GM21423 (cell line): ENCODE measurements around the gene IRS1.
A peak's percentile ranks its signal among the peaks of the same experiment; 100 is the strongest.
"Not testable (repeated sequence)": the region's sequence is repeated elsewhere in the genome, so short reads cannot be mapped to it uniquely, and the experiment has no call there.

Experiments used
- ATAC-seq: cut with Tn5 transposase; IDR thresholded peaks from one replicate; pipeline ENCODE4 v1.9.1; 2021; ENCODE audit warnings: mild to moderate bottlenecking, moderate library complexity; ENCODE audit not compliant: unreplicated experiment

The IRS1 gene, protein sequence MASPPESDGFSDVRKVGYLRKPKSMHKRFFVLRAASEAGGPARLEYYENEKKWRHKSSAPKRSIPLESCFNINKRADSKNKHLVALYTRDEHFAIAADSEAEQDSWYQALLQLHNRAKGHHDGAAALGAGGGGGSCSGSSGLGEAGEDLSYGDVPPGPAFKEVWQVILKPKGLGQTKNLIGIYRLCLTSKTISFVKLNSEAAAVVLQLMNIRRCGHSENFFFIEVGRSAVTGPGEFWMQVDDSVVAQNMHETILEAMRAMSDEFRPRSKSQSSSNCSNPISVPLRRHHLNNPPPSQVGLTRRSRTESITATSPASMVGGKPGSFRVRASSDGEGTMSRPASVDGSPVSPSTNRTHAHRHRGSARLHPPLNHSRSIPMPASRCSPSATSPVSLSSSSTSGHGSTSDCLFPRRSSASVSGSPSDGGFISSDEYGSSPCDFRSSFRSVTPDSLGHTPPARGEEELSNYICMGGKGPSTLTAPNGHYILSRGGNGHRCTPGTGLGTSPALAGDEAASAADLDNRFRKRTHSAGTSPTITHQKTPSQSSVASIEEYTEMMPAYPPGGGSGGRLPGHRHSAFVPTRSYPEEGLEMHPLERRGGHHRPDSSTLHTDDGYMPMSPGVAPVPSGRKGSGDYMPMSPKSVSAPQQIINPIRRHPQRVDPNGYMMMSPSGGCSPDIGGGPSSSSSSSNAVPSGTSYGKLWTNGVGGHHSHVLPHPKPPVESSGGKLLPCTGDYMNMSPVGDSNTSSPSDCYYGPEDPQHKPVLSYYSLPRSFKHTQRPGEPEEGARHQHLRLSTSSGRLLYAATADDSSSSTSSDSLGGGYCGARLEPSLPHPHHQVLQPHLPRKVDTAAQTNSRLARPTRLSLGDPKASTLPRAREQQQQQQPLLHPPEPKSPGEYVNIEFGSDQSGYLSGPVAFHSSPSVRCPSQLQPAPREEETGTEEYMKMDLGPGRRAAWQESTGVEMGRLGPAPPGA (N-terminal part only)

GRCh38 chr2:226799211-226799975 is at the start of gene IRS1:
Gene IRS1, minus strand, starts transcription at chr2:226799820. Its CDS starts 1,082 bp downstream, at chr2:226798738.
- ATAC-seq = peak; percentile 33

DNA sequence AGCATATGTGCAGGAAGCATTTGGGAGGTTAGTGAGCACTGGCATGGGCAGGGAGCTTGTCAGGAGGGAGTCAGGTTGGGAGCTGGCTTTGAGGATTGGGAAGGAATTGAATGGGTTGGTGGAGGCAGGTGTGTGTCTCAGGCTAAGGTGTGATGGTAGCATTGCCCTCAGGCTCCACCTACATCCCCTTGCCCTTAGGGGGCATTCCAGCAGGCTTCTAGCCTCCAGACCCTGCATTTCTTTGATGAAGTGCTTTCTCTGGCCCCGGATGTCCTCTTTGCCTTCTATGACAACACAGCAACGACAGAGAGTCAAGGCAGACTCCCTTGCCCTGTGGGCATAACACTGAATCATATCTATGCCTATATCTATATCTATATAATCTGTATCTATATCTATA is 49.7 kb upstream of the IRS1 start:
- ATAC-seq = no peak

GRCh38 chr2:226847511-226847910 is 47.9 kb upstream of the IRS1 start:
- no peak for ATAC-seq

DNA sequence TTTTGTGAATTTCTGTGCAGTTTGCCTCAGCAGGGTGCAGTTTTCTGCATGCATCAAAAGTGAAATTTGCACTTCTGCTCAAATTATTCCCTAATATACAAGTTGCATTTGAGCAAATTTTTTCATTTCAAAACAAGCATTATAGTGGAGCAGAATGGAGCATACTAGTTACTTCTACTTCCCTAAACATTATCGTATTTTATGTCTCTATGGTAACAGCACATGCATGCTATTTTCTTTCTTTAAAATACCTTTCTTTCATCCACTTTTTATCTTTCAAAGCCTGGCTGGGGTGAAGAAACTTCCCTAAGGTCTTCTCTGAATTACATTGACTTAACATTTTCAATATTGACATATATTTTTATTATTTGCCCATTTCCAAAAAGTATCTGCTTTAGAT is 47.5 kb upstream of the IRS1 start:
- no peak for ATAC-seq

DNA sequence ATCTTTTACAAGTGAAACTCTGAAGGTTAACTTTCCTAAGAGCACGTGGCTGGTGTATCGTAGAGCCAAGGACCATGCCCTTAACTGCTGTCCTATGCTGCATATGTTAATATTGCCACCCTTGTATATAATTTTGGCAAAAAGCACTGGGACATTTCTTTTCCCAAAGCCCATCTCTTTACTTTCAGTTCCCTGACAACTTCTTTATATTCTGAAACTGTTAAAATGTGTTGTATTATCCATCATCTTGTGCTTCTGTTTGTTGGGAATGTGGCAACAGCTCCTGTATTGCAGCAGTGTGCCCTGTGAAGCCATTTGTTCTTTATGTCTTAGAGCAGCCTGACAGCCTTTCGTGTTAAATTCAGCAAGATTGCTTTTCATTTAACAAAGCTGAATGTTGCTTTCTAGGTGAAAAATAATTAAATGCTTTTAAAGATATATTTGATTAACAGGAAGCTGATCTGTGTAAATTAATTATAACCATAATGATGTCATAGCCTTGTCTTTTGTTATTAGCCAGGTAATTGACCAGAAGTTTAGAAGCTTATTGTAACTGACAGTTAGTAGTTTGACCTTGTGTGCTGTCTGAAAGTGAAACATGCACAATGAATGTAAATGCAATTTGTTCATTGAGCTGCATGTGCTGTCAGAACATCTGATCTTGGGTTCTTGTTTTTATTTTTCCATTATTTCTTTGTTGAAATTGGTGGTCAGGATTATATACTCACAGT is 45.9 kb upstream of the IRS1 start:
- no peak for ATAC-seq

DNA sequence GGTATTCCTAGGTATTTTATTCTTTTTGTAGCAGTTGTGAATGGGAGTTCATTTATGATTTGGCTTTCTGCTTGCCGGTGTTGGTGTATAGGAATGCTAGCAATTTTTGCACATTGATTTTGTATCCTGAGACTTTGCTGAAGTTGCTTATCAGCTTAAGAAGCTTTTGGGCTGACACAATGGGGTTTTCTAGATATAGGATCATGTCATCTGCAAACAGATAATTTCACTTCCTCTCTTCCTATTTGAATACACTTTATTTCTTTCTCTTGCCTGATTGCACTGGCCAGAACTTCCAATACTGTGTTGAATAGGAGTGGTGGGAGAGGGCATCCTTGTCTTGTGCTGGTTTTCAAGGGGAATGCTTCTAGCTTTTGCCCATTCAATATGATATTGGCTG is 43.4 kb upstream of the IRS1 start:
- not testable (repeated sequence) for ATAC-seq

DNA sequence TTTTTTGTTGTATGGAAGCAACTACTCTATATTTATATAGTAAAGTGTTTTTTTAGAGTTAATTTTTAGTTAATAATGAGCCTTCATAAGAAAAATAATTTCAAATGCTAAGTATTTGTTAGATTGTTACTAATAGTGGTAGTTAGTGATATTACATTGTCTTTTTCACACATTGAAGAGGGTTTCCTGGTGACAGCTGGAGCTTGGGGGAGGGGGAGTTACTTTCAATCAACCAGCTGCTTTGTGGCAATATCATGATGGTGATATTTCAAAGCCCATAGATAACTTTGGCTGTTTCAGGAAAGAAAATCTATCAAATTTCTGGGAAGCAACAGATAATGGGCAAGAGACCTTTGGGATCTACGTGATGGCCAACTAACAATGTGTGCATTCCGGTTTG is 40.3 kb upstream of the IRS1 start:
- ATAC-seq = no peak

DNA sequence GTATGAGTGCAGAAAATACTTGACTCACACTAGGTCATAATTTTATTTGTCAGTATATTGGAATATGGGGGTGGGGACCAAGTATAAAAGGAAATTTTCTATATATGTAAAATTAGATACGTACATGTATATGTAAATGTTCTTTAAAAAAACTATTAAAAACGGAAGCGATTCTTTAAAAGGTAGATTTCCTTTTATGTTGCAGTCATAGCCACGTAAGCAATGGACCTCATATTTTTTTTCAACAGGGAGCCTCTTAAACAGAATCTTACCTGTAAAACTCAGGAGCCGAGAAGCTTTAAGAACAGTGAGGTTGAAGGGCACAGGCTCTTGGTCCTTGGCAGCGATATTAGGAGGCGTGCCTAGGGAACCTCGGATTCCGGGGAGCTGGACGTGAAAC is 39.5 kb upstream of the IRS1 start:
- no peak for ATAC-seq

GRCh38 chr2:226838722-226839121 is 39.1 kb upstream of the IRS1 start:
- ATAC-seq = no peak

- ATAC-seq = no peak
These were observed 38.4 kb upstream of the IRS1 start for GRCh38 chr2:226837787-226838603.

DNA sequence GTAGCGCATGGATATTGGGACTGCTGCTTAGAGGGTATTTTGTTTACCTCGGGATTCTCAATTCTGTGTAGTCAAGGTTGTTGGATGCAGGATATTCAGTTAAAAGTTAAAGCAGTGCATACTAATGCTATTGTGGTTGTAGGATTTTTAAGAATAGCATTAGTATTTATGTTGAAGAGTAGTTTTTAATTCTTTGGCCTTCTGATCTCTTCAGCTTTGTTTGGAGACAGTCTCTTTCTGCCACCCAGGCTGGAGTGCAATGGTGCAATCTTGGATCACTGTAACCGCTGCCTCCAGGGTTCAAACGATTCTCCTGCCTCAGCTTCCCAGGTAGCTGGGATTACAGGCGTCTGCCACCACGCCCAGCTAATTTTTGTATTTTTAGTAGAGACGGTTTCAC is 37.7 kb upstream of the IRS1 start:
- ATAC-seq = no peak

DNA sequence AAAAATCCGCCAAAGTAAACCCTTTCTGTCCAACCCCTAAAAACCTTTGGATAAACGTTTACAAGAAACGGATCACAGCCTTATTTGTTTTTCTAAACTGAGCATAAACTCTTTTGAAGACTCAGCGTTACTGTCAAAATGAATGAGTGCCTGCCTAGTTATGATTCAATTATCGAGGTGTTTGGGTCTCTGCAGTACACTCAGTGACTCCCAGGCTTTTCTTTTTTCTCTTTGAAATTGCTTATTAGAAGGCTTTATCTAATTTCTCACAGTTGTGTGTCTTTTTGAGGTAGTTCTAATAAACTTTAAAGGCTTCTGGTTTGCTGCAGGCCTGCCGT is 36.9 kb upstream of the IRS1 start:
- ATAC-seq = peak; percentile 2

GRCh38 chr2:226835796-226836547 is 36.4 kb upstream of the IRS1 start, which contains the start of gene RHBDD1:
Gene RHBDD1, plus strand, starts transcription at chr2:226836054. Its CDS starts 28,640 bp downstream, at chr2:226864694.
- peak; percentile 81 for ATAC-seq

- ATAC-seq = peak; percentile 24
These were observed 35.8 kb upstream of the IRS1 start for GRCh38 chr2:226835420-226835795.

- not testable (repeated sequence) for ATAC-seq
These were observed 35.3 kb upstream of the IRS1 start for GRCh38 chr2:226834880-226835279.

DNA sequence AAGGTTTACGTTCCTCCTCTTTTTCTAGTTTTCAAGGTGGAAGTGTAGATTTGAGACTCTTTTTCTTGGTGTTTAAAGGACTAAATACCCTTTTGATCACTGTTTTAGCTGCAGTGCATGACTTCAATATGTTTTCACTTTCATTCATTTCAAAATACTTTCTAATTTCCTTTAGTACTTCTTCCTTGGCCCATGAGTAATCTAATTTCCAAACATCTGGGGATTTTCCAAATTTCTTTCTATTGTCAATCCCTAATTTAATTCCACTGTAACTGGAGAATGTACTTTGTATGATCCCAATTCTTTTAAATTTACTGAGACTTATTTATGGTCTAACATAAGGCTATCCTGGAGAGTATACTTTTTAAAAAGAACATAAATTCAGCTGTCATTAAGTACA is 32.4 kb upstream of the IRS1 start:
- no peak for ATAC-seq

GRCh38 chr2:226831266-226831665 is 31.6 kb upstream of the IRS1 start:
- ATAC-seq = no peak

DNA sequence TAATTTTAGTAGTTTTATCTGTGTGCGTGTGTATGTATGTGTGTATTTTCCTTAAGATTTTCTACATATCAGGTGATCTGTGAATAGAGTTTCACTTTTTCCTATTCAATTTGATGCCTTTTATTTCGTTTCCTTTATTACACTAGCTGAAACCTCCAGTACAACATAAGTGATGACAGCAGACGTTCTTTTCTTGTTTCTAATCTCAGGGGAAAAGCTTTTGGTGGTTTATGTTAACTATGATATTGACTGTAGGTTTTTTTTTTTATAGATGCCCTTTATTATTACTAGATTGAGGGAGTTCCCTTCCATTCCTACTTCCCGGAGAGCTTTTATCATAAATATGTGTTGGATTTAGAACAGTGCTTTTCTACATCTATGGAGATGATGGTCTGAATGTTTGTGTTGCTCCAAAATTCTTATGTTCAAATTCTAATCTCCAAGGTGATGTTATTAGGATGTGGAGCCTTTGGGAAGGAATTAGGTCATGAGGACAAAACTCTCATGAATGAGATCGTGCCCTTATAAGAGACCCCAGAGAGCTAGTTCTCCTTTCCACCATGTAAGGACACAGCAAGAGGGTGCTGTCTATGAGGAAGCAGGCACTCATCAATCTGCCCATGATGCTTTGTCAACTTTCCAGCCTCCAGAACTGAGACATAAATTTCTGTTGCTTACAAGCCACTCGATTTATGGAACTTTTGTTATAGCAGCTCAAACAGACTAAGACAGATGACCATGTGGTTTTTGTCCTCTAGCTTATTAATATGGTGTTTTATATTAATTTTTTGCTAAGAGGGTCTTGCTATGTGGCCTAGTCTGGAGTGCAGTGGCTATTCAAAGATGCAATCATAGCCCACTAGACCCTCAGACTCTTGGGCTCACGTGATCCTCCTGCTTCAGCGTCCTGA is 30.4 kb upstream of the IRS1 start:
- no peak for ATAC-seq
